DND-41 (cell line): ENCODE data around the gene MRO.

Source experiments
- EZH2 ChIP-seq: IDR thresholded peaks from 3 replicates; pipeline ENCODE4 v1.6.1; 2012; ENCODE audit warnings: borderline replicate concordance, low read depth, mild to moderate bottlenecking, moderate library complexity, low read length, inconsistent platforms; ENCODE audit not compliant: severe bottlenecking
- TF ChIP-seq, protein P1 (sequence below): IDR thresholded peaks from 2 replicates; pipeline ENCODE4 v1.5.1; 2012; ENCODE audit warnings: borderline replicate concordance, low read length, moderate library complexity, mild to moderate bottlenecking; ENCODE audit not compliant: poor library complexity, severe bottlenecking; ENCODE audit errors: extremely low read depth

DNA sequence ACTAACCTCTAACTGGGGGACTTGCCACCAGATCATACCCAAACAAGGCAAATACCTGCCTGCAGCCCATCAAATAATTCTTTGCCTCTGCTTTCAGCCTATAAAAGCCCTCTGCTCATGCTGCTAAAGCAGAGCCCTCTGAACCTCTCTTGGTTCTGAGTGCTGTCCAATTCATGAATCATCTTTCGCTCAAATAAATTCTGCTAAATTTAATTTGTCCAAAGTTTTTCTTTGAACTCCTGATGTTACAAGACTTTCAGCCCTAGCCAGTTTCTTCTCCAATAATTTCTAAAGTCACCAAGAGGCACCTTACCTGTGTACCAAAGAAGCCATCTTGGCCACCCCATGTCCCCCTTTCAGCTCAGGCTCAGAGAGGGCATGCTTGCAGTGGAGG lies 72.0 kb downstream of the MRO start:
- TF ChIP-seq, protein P1, sequence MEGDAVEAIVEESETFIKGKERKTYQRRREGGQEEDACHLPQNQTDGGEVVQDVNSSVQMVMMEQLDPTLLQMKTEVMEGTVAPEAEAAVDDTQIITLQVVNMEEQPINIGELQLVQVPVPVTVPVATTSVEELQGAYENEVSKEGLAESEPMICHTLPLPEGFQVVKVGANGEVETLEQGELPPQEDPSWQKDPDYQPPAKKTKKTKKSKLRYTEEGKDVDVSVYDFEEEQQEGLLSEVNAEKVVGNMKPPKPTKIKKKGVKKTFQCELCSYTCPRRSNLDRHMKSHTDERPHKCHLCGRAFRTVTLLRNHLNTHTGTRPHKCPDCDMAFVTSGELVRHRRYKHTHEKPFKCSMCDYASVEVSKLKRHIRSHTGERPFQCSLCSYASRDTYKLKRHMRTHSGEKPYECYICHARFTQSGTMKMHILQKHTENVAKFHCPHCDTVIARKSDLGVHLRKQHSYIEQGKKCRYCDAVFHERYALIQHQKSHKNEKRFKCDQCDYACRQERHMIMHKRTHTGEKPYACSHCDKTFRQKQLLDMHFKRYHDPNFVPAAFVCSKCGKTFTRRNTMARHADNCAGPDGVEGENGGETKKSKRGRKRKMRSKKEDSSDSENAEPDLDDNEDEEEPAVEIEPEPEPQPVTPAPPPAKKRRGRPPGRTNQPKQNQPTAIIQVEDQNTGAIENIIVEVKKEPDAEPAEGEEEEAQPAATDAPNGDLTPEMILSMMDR = no peak
- TF ChIP-seq EZH2 = no peak
